GM18511 (cell line): ENCODE data around the gene RBM45.
"Not testable (repeated sequence)": the region's sequence is repeated elsewhere in the genome, so short reads cannot be mapped to it uniquely, and the experiment has no call there.

Source experiments
- ATAC-seq: cut with Tn5 transposase; IDR thresholded peaks from one replicate; pipeline ENCODE4 v1.9.1; 2021; ENCODE audit warnings: mild to moderate bottlenecking, moderate library complexity; ENCODE audit not compliant: unreplicated experiment

RBM45 gene

DNA sequence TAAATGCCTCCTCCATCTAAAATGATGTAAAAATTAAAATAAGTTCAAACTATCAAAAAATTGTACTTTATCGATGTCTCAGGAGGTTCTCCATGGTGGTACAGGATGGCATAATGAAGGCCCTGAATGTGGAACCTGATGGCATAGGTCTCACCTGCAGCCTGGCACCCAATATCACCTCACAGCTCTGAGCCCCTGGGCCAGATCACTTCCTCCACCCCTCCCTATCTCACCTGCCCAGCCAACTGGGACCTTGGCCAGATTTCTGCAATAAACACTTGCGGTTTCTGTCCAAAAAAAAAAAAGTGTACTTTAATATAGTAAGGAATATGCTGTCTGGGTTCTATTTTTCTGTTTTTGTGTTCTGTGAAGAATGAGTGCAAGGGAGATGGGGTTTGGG is 6.7 kb upstream of the RBM45 start:
- no peak for ATAC-seq

DNA sequence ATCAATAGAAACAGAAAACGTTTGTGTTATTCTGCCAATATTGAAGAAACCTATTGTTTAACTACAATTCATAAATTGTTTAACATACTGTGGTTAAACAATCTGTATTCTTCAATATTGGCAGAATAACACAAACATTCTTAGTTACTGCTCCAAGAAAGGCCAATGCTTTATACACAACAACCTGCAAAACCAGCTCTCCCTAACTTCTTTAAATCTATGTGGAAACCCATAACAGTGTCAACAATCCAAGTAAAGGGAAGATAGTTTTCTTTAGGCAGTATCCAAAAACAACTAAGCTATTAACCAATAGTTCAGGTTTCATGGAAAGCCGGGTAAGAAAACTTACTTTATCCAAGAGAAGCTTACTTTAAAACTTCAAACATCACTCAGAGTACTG is 6.2 kb upstream of the RBM45 start:
- no peak for ATAC-seq

DNA sequence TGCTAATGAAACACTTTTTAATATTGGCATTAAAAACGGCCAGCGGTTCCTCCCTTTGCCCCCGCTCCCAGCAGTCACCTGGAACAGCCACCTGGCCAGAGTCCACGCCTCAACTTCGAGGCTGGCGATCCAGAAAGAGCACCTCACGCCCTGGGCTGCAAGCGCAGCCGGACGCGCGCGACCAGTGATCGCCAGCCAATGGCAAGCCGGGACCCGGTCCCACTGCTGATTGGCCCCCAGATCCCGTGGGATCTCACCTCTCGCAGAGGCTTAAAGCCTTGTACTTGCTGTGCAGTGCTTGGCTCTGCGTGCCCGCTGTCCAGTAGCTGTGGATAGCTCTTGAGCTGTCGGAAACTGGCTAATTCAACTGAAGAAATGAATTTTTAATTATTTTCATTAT is 4.1 kb upstream of the RBM45 start:
- ATAC-seq: no peak

DNA sequence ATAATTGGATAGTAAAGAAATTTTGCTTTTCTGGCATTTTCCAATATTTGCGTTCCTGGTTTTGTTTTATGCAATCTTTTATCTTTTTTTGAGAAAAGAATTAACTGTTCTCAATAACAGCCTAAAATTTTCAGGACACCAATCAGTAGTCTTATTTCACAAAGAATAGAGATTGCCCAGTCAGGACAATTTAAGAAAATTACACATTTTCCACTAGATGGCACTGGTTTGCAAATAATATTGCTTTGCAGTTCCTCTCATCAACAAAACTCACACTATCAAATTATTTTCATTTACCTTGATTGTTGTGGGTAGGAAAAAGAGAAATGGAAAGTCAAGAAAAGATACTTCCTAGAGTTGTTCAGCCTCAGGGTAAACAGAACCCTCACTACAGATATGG is 2.4 kb upstream of the RBM45 start:
- no peak for ATAC-seq

DNA sequence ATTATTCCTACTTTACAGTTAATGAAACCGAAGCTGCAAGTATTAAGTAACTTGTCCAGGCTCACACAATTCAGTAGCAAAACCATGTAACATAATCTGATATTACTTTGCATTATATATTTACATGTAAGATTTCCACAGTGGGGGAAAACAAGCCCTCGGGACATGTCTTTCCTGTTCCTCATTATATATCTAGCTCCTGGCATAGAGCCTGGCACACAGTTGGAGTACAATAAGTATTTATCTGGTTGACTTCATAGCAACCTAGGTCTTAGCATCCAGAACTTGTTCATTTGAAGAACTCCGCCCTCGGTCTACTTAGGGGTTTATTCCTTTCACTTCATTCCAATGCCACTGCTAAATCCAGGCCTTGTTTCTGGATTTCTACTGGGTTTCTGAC is 1.6 kb upstream of the RBM45 start:
- no peak for ATAC-seq

DNA sequence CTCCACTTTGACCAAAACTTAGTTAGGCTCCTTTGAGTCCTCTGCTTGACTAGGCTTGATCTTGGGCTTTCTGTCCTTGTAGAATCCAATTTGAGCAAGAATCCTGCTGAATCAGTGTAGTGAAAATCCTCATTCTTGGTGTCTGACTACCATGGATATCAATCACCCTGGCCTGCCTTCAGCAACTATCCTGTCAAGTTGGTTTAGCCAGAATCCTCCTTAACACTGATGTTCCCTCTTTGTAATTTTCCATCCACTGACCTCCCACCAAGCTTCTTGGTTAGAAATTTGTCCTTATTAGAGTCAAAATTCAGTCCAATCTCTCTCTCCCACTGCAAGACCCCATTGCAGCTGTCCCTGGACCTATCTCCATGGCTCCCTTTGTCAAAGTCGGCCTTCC is 494 bp upstream of the RBM45 start:
- ATAC-seq: peak; percentile 0

DNA sequence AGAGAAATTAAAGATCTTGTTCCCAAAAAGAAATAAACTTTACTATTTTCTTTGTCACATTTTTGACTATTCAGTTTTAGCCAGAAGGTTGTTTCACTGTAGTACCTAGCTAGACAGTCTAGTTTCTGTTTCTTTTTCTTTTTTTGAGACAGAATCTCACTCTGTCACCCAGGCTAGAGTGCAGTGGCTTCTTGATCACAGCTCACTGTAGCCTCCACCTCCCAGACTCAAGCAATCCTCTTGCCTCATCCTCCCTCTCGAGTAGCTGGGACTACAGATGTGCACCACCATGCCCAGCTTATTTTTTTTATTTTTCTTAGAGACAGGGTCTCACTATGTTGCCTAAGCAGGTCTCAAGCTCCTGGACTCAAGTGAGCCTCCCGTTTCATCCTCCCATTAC is 2.2 kb downstream of the RBM45 start:
- peak; percentile 44 for ATAC-seq

DNA sequence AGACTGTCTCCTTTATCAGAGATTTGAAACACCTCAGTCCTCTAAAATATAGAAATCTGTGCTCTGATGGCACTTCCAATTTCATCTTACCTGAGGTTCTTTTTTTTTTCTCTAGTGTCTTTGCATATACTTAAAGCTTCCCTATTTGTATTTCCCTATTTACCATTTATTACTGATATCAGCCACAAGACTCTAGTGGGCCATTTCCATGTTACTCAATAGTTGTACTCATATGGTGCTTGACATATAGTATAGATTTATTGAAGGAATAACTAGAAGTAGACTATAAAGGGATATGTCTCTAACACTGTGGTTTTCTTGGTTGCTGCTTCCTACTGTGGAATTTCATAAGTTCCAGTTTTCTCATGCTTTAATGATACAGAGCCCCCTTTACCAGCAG is 3.0 kb downstream of the RBM45 start:
- ATAC-seq: no peak

DNA sequence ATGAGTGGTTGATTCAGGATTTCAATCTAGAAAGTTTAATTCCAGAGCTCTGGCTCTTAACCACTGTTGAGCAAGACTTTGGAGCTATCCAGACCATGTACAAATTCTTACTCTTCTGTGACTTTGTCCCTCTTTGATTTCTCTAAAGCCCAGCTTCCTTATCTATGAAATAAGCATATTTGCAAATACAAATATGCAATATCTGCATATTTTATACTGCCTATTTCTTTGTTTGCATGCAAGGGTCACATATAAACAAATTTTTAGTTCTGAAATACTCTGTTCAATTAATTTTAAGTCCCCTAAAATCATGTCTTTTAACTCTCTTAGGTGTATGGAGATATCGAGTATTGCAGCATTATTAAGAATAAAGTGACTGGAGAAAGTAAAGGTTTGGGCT is 5.5 kb downstream of the RBM45 start:
- ATAC-seq: no peak

DNA sequence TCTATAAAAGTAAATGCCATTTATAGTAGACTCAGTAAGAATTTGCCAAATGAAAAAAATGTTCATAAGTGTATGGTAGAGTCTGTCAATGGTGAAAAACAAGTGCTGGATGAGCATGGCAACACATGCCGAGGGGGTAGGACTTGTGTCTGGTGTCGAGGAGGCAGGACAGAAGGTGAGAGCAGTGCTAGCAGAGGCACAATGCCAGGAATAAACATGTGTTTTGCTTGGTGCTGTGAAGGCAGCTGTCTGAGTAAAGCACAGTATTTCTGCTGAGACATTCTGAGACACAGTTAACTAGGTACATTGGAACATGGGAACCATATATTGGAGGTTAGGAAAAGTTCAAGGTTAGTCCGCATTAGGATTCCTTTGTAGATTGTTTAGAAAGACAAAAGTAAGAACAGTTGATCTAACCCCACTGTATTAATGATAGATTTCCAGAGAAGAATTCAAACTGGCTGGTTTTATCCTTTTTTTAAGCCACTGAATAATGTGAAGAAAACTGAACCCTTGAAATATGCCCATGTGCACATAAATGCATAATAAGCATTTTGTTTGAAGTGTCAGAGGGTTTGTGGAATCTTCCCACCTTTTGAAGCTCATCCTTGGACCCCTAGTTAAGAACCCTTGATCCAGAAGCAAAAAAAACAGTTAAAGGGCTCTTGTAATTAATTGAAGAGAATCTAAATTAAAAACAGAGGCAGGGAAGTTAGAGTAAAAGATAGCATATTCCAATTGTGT is 7.1 kb downstream of the RBM45 start:
- ATAC-seq: no peak

DNA sequence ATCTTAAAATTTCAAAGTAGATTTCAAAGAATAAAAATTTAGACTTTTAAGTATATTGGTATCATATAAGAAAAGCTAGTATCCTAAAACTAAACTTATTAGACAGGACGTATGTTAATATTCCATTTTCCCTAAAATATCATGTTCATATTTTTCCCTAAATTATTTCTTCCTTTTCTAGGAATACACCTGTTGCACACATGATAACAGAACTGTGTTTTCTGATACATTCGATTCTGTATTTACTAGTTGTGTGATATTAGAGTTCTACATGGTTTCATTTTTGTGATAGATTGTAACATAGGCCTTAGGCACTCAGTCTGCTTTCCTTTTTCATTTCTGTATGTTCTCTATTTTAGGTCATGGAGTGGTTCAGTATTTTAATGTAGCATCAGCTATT is 10.9 kb downstream of the RBM45 start:
- no peak for ATAC-seq

DNA sequence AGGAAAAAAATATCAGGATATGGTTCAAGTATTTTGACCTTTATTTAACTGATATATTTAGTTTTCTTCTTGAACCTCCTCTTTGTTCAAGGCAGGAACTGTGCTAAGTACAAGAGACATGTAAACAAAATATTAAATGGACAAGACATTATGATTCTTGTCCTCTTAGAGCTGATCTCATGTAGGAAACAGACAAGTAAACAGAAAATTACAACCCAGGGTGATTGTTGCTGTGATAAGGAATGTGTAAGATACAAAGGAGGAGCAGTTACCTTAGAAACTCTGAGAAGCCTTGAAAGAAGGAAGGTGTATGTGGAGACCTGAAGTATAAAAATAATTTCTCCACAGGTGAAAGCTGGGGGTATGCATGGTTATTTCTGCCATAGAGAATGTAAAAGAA is 12.9 kb downstream of the RBM45 start:
- ATAC-seq: no peak

DNA sequence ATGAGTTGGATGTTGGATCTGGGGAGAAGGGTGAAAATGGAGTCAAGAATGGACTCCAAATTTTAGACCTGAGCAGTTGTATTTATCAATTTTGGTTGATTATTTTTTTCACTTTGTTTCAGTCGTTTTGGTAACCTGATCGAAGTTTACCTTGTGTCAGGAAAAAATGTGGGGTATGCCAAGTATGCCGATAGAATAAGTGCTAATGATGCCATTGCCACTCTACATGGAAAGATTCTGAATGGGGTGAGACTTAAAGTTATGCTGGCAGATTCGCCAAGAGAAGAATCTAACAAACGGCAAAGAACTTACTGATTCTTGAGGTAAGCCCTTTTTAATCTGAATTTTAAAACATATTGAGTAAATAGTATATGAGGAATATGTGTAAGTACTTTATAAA is 13.6 kb downstream of the RBM45 start:
- no peak for ATAC-seq

DNA sequence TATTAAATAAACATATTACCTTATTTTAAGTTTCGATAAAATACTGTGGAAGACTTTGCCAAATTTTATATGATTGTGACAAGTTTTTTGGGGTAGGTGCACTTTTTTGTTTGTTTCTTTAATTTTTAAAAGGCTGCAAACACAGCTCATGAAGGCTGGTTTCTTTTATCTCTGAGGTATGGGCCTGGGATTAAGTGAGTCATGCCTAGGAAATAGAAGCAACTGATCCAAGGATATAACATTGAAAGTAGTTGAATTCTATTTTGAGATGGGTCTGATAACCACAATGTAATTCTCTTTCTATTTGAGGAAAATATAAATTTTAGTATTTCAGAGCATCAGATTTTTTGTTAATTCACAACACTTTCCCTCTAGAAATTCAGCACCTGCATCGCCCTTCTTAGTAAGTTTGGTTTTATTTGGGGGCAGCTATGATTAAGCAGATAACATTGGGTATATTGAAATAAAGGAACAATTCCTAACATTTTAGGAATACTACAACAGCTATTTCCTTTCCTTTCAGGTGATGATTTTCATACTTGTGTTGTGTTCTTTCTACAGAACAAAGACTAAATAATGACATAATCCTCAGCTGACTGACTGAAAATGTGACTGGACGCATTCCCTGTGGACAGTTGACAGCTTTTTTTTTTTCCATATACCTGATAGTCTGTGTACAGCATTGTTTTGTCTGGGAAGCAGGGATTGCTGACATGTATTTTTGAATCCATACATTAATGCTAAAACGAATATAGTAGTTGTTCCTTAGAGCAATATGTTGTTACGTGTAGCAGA is 16.8 kb downstream of the RBM45 start:
- ATAC-seq: no peak

DNA sequence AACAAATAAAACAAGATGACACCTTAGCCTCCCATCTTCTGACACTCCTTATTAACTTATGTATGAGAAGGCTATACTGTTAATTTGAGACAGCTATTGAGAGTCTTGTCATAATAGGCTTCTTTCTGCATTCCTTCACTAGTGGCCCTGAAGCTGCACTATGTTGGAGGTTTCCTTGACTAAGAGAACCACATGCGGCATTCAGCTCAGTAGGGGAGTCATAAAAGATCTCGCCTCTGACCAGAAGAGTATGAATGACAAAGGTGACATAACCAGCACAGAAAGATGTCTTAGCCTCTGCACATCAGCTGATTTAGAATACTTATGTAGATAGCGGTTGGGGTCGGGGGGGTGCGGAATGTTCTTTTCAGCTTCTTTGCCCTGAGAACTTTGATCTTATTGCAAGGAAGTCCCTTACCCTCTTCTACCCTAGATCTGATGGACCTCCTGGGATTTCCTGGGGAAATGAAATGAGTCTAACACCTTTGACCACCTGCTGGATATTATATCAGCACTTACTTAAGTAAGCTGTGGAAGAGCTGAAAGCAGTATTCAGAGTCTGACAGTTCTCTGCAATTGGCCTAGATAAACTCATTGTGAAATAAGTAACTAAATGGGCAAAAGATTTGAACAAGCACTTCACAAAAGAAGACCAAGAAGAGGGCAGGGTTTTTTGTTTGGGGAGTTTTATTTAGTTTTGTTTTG is 24.2 kb downstream of the RBM45 start:
- no peak for ATAC-seq

DNA sequence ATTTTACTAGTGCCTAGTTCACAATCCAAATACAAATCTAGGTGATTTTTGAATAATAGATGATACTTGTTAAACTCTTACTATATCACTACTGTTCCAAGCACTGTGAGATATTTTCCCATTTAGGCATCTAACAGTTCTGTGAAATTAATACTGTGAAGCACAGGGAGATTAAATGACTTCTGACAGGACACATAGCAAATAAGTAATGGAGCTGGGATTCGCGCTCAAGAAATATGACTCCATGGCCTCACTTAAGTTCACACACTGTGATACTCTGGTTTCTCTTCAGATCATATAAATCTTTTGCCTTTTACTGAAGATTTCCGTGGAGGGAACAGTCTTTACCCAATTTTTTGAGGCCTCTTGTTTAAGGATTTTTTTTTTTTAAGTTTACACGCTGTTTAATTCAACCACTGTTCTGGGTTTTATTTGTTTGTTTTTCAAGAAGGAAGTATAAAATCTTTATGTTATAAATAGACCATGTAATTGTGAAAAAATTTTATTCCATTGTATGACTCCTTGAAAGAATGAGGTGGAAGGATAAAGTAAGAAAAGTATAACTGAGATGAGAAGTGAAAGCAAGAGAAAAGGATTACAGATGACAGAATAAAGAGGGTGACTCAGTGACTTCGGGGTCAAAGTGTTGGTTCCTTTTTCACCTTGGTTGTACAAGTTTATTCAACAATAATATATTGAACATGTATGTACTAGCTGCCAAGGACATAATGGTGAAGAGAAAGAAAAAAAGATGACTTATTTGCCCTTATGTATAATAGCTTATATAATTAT is 30.2 kb downstream of the RBM45 start:
- ATAC-seq: no peak

DNA sequence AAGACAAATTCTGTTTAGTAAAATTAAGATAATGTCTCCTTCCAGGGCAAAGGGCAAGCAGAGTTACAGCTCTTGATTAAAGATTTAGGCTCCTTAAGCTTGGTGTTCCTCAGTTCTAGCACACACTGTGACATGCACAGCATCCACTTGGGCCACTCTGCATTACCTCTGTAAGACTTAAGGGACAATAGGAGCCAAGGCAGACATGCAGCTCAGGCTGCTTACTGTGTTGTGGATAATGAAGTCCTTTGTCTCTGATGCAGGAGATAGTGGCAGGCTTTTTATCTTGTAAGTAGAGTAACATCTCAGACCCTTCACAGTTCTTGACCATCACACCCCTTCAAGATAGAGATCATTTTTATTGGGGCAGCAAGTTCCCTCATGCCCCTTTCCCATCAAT is 31.2 kb downstream of the RBM45 start:
- ATAC-seq: no peak

DNA sequence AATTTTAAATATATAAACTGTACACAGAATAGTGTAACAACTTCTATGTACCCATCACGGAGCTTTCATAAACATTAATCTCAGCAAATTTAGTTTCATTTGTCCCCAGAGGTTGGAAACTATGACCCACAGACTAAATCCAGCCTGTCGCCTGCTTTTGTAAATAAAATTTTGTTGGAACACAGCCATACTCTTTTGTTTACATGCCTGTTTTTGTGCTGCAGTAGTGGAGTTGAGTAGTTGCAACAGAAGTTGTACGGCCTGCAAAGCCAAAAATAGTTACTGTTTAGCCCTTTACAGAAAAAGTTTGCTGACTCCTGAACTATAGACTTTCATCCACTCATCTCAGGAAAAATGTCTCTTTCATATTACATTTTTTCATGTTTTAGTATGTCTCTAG is 39.8 kb downstream of the RBM45 start:
- no peak for ATAC-seq

DNA sequence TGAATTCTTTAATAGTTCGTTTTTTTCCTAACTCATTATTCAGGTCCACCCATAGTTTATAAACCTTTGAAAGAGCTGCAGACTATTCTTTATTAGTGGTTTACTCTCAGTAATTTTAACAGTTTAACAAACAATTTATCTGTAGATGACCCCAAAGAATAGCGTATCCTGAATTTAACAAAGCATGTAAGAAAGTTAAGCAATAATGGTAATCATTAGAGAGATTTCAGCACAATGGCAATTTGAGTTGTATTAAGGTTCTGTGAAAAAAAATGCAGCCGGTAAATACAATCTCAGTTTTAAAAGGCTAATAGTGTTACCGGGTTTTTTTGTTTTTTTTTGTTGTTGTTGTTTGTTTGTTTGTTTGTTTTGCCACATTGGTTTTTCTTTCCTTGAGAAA is 40.3 kb downstream of the RBM45 start:
- ATAC-seq: no peak

DNA sequence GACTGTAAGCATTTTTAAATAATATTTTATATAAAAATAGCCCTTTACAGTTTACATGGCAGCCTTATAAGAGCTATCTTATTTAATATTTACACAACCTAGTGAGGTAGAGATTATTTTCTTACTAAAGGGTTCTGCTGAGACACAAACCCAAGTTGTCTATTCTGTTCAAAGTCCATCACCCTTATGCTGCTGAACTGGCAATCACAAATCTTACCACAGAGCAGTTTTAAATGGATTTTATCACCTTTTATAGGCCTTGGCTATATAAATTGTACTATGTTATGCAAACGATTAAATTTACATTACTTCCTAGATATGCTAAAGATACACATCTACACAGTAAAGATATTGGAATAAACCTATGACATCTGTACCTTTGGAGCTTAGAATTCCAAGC is 40.7 kb downstream of the RBM45 start:
- no peak for ATAC-seq

DNA sequence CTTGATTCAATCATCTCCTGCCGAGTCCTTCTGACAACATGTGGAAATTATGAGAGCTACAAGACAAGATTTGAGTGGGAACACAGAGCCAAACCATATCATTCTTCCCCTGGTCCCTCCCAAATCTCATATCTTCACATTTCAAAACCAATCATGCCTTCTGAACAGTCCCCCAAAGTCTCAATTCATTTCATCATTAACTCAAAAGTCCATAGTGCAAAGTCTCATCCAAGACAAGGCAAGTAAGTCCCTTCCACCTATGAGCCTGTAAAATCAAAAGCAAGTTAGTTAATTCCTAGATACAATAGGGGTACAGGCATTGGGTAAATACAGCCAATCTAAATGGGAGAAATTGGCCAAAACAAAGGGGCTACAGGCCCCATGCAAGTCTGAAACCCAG is 41.6 kb downstream of the RBM45 start:
- ATAC-seq: not testable (repeated sequence)
